ENCODE measurements around the gene PXT1.
A peak's percentile ranks its signal among the peaks of the same experiment; 100 is the strongest.
"Not testable (repeated sequence)": the region's sequence is repeated elsewhere in the genome, so short reads cannot be mapped to it uniquely, and the experiment has no call there.

Gene PXT1

DNA sequence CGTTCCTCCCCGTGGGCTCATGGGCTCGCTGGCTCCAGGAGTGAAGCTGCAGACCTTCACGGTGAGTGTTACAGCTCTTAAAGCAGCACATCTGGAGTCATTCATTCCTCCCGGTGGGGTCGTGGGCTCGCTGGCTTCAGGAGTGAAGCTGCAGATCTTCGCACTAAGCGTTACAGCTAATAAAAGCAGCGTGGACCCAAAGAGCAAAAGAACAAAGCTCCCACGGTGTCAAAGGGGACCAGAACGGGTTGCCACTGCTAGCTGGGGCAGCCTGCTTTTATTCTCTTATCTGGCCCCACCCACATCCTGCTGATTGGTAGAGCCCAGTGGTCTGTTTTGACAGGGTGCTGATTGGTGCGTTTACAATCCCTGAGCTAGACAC lies 79.3 kb downstream of the PXT1 start:
- not testable (repeated sequence) for H3K9me3 ChIP-seq (ENCODE audit: control insufficient read depth, low read length); H3K4me1 ChIP-seq (ENCODE audit: control insufficient read depth, insufficient read depth, low read length, poor library complexity, severe bottlenecking); H3K27me3 ChIP-seq (replicated peaks; ENCODE audit: control insufficient read depth, insufficient read depth, low read length, poor library complexity, severe bottlenecking); H3K27ac ChIP-seq (ENCODE audit: insufficient read depth, low read length, poor library complexity, severe bottlenecking); H3K4me3 ChIP-seq (ENCODE audit: insufficient read depth, low read depth, low read length, poor library complexity, severe bottlenecking); H3K36me3 ChIP-seq (ENCODE audit: control insufficient read depth, insufficient read depth, low read length); DNase-seq

DNA sequence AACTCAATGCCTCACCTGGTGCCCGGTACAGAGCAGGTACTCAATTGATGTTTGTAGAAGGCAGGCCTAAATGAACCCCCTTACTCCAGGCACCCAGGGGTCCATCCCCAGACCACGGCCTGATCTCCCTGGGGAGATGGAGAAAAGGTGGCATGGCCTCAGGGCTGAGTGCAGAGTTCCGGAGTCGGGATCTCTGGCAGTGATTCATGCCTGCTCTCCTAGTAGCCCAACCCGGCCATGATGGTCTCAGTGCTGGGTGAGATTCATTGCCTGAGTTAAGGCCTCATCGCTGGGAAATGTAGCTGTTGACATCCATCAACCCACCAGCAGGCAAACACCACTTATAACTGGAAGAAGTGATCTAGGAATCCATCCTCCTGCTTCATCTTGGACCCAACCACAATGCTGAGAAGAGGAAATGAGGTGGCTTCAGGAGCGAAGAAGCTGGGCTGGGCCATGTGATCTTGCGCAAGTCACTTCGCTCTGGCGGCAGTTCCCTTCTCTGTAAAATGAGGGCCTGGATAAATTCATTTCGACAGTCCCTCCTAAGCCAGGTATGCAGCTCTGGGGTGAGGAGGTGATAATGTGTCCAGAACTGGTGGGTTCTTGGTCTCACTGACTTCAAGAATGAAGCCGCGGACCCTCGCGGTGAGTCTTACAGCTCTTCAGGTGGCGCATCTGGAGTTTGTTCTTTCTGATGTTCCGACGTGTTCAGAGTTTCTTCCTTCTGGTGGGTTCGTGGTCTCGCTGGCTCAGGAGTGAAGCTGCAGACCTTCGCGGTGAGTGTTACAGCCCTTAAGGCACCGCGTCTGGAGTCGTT lies 79.9 kb downstream of the PXT1 start:
- H3K27me3 ChIP-seq (replicated peaks; ENCODE audit: control insufficient read depth, insufficient read depth, low read length, poor library complexity, severe bottlenecking) = no peaks in the 10 kb centered on the region
- no peak overlapping the region for H3K27ac ChIP-seq (ENCODE audit: insufficient read depth, low read length, poor library complexity, severe bottlenecking)
- H3K36me3 ChIP-seq (ENCODE audit: control insufficient read depth, insufficient read depth, low read length) = no peaks in the 10 kb centered on the region
- H3K4me1 ChIP-seq (ENCODE audit: control insufficient read depth, insufficient read depth, low read length, poor library complexity, severe bottlenecking) = no peaks in the 10 kb centered on the region
- DNase-seq = no peak
- no peaks in the 10 kb centered on the region for H3K9me3 ChIP-seq (ENCODE audit: control insufficient read depth, low read length)
- no peak overlapping the region for H3K4me3 ChIP-seq (ENCODE audit: insufficient read depth, low read depth, low read length, poor library complexity, severe bottlenecking)

DNA sequence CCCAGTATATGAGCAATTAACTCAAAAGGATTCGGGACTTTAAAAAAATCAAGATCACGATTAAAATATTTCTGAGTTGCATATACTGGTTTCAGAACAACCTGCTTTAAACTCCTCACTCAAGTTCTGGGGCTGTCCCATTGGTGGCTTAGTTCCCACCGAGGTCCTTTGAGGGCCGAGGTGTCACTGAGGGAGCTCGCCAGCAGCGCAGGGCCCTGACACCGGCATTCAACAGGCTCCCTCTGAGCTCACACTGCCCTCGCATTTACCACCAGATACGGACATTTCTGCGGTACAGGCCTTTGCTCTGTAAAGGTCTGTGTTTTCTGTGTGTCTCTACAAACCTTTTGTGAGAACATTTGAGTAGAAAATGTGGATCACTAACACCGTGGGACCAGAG lies 81.6 kb downstream of the PXT1 start:
- DNase-seq = no peak
- Histone ChIP-seq H3K36me3 (ENCODE audit: control insufficient read depth, insufficient read depth, low read length) (no peaks in the 10 kb centered on the region), H3K4me1 (ENCODE audit: control insufficient read depth, insufficient read depth, low read length, poor library complexity, severe bottlenecking) (no peaks in the 10 kb centered on the region), H3K4me3 (ENCODE audit: insufficient read depth, low read depth, low read length, poor library complexity, severe bottlenecking) (no peak overlapping the region), H3K27ac (ENCODE audit: insufficient read depth, low read length, poor library complexity, severe bottlenecking) (no peak overlapping the region), H3K9me3 (ENCODE audit: control insufficient read depth, low read length) (no peaks in the 10 kb centered on the region), H3K27me3 (replicated peaks; ENCODE audit: control insufficient read depth, insufficient read depth, low read length, poor library complexity, severe bottlenecking) (no peaks in the 10 kb centered on the region)

DNA sequence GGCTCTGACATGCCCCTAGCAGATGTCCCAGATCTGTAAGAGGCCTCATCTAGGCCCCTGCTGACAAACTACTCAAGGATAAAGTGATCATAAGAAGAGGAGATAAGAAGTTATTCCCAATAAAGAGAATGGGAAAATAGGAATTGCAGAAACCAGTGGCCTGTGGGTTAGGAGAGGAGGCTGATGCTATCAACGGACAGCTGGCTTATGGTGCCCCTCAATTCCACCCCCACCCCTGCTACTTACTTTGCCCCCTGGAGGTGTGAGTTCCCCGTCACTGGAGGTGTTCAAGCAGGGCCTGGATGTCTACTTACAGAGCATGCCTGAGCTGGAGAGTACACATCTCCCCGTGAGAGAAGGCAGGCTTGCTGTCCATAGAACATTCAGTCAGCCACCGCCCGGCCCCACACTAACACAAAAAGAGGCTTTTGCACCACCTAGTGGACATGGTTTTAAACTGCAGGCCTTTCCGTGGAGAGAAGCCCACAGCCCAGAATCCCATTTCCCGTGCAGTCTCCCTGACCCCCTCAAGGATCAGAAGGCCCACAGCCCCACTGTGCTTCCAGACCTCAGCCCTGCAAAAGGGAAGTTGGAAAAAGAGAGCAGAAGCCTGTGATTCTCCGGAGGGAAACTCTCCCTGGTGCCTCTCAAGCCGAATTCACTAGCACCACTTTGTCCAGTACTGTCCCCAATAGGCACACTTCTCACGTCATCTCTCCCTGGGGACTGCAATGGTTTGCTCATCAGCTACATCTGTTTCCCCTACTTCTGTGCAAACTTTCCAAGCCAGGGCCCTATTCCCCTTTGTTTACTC lies 82.2 kb downstream of the PXT1 start:
- H3K4me3 ChIP-seq (ENCODE audit: insufficient read depth, low read depth, low read length, poor library complexity, severe bottlenecking) = no peak overlapping the region
- peak; percentile 27 to 56 (median 41) for DNase-seq
- H3K4me1 ChIP-seq (ENCODE audit: control insufficient read depth, insufficient read depth, low read length, poor library complexity, severe bottlenecking) = no peaks in the 10 kb centered on the region
- no peaks in the 10 kb centered on the region for H3K9me3 ChIP-seq (ENCODE audit: control insufficient read depth, low read length)
- no peaks in the 10 kb centered on the region for H3K27me3 ChIP-seq (replicated peaks; ENCODE audit: control insufficient read depth, insufficient read depth, low read length, poor library complexity, severe bottlenecking)
- H3K27ac ChIP-seq (ENCODE audit: insufficient read depth, low read length, poor library complexity, severe bottlenecking) = no peak overlapping the region
- H3K36me3 ChIP-seq (ENCODE audit: control insufficient read depth, insufficient read depth, low read length) = no peaks in the 10 kb centered on the region

DNA sequence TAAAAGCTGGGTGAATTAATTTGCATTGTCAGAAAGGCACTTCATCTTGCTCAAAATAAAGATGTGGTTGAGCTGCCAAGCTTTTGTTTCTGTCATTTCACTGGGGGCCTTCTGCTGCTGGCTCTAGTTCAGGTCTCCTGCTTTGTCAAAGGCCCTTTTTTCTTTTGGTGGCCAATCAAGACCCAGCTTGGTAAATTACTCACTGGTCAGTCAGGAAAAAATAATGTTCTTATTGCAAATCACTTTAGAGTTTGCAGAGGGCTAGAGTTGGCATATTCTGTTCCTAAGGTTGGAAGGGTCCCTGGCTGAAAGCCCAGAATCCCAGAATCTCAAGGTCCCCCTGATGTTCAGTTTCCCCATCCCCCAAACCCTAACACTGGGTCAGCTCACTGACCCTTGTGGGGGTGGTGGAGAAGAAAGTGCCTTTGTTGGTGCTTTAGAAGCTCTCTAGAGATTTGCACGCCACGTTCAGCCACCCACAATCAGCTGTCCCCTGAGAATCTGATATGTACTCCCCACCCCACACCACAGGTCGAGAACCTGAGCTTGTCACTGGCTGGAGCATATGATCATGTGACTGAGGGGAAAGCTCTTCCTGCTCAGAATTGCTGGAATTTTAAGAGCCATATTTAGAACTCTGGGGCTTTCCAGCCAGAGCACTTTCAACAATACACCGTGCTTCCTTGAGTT lies 84.3 kb downstream of the PXT1 start:
- DNase-seq = no peak
- no peaks in the 10 kb centered on the region for H3K9me3 ChIP-seq (ENCODE audit: control insufficient read depth, low read length)
- no peaks in the 10 kb centered on the region for H3K4me1 ChIP-seq (ENCODE audit: control insufficient read depth, insufficient read depth, low read length, poor library complexity, severe bottlenecking)
- no peaks in the 10 kb centered on the region for H3K27me3 ChIP-seq (replicated peaks; ENCODE audit: control insufficient read depth, insufficient read depth, low read length, poor library complexity, severe bottlenecking)
- H3K27ac ChIP-seq (ENCODE audit: insufficient read depth, low read length, poor library complexity, severe bottlenecking) = no peak overlapping the region
- no peak overlapping the region for H3K4me3 ChIP-seq (ENCODE audit: insufficient read depth, low read depth, low read length, poor library complexity, severe bottlenecking)
- H3K36me3 ChIP-seq (ENCODE audit: control insufficient read depth, insufficient read depth, low read length) = no peaks in the 10 kb centered on the region

DNA sequence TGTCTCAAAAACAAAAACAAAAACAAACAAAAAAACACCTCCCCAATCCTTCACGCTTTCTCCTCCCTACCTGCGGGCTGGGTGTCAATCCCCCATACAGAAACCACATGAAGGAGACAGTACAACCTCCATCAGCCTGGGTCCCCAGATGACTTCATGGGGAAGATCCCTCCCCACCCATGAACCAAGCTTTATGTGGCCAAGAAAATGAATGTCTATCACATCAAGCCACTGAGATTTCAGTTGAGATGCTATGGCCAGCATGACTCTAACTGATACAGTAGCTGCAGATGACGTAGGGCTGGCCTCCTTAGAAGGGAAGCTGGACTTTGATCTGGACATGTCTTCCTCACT lies 84.8 kb downstream of the PXT1 start:
- Histone ChIP-seq H3K4me1 (ENCODE audit: control insufficient read depth, insufficient read depth, low read length, poor library complexity, severe bottlenecking) (no peaks in the 10 kb centered on the region), H3K4me3 (ENCODE audit: insufficient read depth, low read depth, low read length, poor library complexity, severe bottlenecking) (no peak overlapping the region), H3K9me3 (ENCODE audit: control insufficient read depth, low read length) (no peaks in the 10 kb centered on the region), H3K36me3 (ENCODE audit: control insufficient read depth, insufficient read depth, low read length) (no peaks in the 10 kb centered on the region), H3K27me3 (replicated peaks; ENCODE audit: control insufficient read depth, insufficient read depth, low read length, poor library complexity, severe bottlenecking) (no peaks in the 10 kb centered on the region), H3K27ac (ENCODE audit: insufficient read depth, low read length, poor library complexity, severe bottlenecking) (no peak overlapping the region)
- DNase-seq = no peak

DNA sequence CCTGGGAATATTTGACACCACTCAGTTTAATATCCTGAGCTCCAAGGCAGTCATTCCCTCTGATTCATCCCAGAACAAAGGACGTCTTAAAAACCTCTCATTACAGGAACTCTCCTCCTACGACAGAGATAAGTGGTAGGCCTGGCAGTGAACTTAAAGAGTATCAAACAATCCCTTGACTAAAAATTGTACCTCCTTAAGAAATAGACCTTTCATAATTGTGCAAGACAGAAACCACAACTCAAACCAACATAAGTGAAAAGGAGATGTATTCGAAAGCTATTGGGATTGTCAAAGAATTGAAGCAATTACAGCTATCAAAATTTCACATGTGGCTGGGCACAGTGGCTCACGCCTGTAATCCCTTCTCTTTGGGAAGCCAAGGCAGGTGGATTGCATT lies 86.8 kb downstream of the PXT1 start:
- Histone ChIP-seq H3K4me3 (ENCODE audit: insufficient read depth, low read depth, low read length, poor library complexity, severe bottlenecking) (no peak overlapping the region), H3K27me3 (replicated peaks; ENCODE audit: control insufficient read depth, insufficient read depth, low read length, poor library complexity, severe bottlenecking) (no peaks in the 10 kb centered on the region), H3K27ac (ENCODE audit: insufficient read depth, low read length, poor library complexity, severe bottlenecking) (no peak overlapping the region), H3K4me1 (ENCODE audit: control insufficient read depth, insufficient read depth, low read length, poor library complexity, severe bottlenecking) (no peaks in the 10 kb centered on the region), H3K36me3 (ENCODE audit: control insufficient read depth, insufficient read depth, low read length) (no peaks in the 10 kb centered on the region), H3K9me3 (ENCODE audit: control insufficient read depth, low read length) (no peaks in the 10 kb centered on the region)
- no peak for DNase-seq

DNA sequence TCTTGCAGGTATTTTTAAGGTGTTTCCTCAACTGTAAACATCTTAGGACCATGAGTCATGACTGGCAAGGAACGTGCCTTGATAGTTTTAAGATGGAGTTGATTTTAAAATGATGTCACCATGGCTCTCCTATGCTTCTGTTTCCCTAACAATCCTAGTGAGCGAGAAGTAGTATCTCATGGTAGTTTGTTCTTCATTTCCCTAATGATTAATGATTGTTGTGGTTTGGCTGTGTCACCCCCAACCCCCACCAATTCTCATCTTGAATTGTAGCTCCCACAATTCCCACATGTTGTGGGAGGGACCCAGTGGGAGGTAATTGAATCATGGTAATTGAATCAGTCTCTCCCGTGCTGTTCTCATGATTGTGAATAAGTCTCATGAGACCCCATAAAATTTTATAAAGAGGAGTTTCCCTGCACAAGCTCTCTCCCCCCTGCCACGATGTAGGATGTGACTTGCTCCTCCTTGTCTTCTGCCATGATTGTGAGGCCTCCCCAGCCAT lies 89.2 kb downstream of the PXT1 start:
- no peaks in the 10 kb centered on the region for H3K4me1 ChIP-seq (ENCODE audit: control insufficient read depth, insufficient read depth, low read length, poor library complexity, severe bottlenecking)
- H3K27me3 ChIP-seq (replicated peaks; ENCODE audit: control insufficient read depth, insufficient read depth, low read length, poor library complexity, severe bottlenecking) = no peaks in the 10 kb centered on the region
- no peaks in the 10 kb centered on the region for H3K36me3 ChIP-seq (ENCODE audit: control insufficient read depth, insufficient read depth, low read length)
- no peak for DNase-seq
- H3K9me3 ChIP-seq (ENCODE audit: control insufficient read depth, low read length) = no peaks in the 10 kb centered on the region
- no peak overlapping the region for H3K27ac ChIP-seq (ENCODE audit: insufficient read depth, low read length, poor library complexity, severe bottlenecking)
- H3K4me3 ChIP-seq (ENCODE audit: insufficient read depth, low read depth, low read length, poor library complexity, severe bottlenecking) = no peak overlapping the region

DNA sequence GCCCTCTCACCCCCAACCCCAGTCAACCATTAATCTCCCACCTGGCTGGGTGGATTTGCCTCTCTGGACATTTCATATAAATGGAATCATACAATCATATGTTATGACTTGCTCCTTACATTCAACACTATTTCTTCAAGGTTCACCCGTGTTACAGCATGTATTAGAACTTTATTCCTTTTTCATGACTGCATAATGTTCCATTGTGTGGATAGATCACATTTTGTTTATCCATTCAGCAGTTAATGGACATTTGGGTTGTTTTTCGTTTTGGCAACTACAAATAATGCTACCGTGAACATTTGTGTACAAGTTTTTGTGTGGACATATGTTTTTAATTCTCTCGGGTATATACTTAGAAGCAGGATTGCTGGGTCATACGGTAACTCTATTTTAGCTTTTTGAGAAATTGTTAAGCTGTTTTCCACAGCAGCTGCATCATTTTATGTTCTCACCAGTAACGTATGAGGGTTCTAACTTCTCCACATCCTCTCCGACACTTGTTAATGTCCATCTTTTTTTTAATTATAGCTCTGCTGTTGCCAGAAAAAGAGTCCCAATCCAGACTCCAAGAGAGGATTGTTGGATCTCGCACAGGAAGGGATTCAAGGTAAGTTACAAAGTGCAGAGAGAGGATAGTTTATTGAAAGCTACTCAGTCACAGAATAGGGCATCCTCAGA lies 90.0 kb downstream of the PXT1 start:
- no peaks in the 10 kb centered on the region for H3K9me3 ChIP-seq (ENCODE audit: control insufficient read depth, low read length)

More for the DNA sequence above, 90.0 kb downstream of the PXT1 start:
- Histone ChIP-seq H3K36me3 (ENCODE audit: control insufficient read depth, insufficient read depth, low read length) (no peaks in the 10 kb centered on the region), H3K4me1 (ENCODE audit: control insufficient read depth, insufficient read depth, low read length, poor library complexity, severe bottlenecking) (no peaks in the 10 kb centered on the region), H3K27me3 (replicated peaks; ENCODE audit: control insufficient read depth, insufficient read depth, low read length, poor library complexity, severe bottlenecking) (no peaks in the 10 kb centered on the region), H3K4me3 (ENCODE audit: insufficient read depth, low read depth, low read length, poor library complexity, severe bottlenecking) (no peak overlapping the region), H3K27ac (ENCODE audit: insufficient read depth, low read length, poor library complexity, severe bottlenecking) (no peak overlapping the region)
- DNase-seq = no peak

Measured in effector memory CD4-positive, alpha-beta T cell (primary cell).